ENCODE data around the gene TTC14.

DNA sequence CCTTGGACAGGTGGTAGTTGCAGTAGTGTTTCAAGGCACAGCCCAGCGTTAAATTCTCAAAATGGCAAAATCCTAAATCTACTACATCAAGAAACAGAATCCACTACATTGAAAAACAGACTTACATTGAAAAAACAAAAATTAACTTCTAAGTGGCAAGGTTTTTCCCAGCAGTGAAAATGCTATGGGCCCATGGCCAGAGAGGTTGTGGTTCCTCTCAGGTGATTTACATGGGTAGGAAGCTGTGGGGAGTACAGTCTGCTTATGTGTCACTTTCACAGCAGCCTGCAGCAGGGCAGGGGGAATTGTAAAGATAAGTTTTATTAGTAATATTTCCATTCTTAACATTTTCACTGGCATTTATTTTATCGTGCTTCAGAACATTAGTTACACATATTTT, 24.9 kb downstream of the TTC14 start:
- TF ChIP-seq, protein P1, sequence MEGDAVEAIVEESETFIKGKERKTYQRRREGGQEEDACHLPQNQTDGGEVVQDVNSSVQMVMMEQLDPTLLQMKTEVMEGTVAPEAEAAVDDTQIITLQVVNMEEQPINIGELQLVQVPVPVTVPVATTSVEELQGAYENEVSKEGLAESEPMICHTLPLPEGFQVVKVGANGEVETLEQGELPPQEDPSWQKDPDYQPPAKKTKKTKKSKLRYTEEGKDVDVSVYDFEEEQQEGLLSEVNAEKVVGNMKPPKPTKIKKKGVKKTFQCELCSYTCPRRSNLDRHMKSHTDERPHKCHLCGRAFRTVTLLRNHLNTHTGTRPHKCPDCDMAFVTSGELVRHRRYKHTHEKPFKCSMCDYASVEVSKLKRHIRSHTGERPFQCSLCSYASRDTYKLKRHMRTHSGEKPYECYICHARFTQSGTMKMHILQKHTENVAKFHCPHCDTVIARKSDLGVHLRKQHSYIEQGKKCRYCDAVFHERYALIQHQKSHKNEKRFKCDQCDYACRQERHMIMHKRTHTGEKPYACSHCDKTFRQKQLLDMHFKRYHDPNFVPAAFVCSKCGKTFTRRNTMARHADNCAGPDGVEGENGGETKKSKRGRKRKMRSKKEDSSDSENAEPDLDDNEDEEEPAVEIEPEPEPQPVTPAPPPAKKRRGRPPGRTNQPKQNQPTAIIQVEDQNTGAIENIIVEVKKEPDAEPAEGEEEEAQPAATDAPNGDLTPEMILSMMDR (IDR thresholded peaks at IDR 0.05): no peak
- no peak for TF ChIP-seq POLR2A (IDR thresholded peaks at IDR 0.05)

Data from adrenal gland (tissue), 5 donors.